Measurements from ENCODE around the gene LPIN3.

LPIN3 gene

GRCh38 chr20:41403604-41404003 is 63.0 kb downstream of the LPIN3 start:
- Histone ChIP-seq H3K27ac (ENCODE audit: low read length) (no peak overlapping the region), H3K4me2 (ENCODE audit: insufficient read depth, low read length) (no peak overlapping the region), H3K4me3 (ENCODE audit: low read depth in 1 of 2, low read length in 2 of 2) (no peak overlapping the region), H3K9ac (ENCODE audit: low read depth, low read length) (no peak overlapping the region), H3K36me3 (ENCODE audit: insufficient read depth, low read length) (peaks cover 61% of the 10 kb centered on the region), H3K9me3 (ENCODE audit: insufficient read depth, low read length, severe bottlenecking) (no peaks in the 10 kb centered on the region), H3K79me2 (ENCODE audit: insufficient read depth, low read length) (no peaks in the 10 kb centered on the region), H2AFZ (ENCODE audit: low read depth, low read length) (no peak overlapping the region), H4K20me1 (ENCODE audit: insufficient read depth, low read length) (no peaks in the 10 kb centered on the region), H3K27me3 (ENCODE audit: insufficient read depth, low read length, poor library complexity) (no peaks in the 10 kb centered on the region), H3K4me1 (ENCODE audit: insufficient read depth, low read length) (no peaks in the 10 kb centered on the region)
- ATAC-seq (ENCODE audit: insufficient read depth, low read depth) (no peak), DNase-seq (no peak)
- TF ChIP-seq EZH2 (IDR thresholded peaks at IDR 0.05; ENCODE audit: borderline replicate concordance, low read depth, low read length, severe bottlenecking) (no peak), CTCF (IDR thresholded peaks at IDR 0.05; ENCODE audit: borderline replicate concordance, extremely low read depth, low read length, poor library complexity, severe bottlenecking) (no peak)

GRCh38 chr20:41405436-41405835 is 64.8 kb downstream of the LPIN3 start:
- no peaks in the 10 kb centered on the region for H3K79me2 ChIP-seq (ENCODE audit: insufficient read depth, low read length)
- no peak overlapping the region for H3K4me2 ChIP-seq (ENCODE audit: insufficient read depth, low read length)
- H2AFZ ChIP-seq (ENCODE audit: low read depth, low read length), result no peak overlapping the region
- H3K4me1 ChIP-seq (ENCODE audit: insufficient read depth, low read length), result no peaks in the 10 kb centered on the region
- ATAC-seq (ENCODE audit: insufficient read depth, low read depth) (no peak), DNase-seq (no peak)
- TF ChIP-seq CTCF (IDR thresholded peaks at IDR 0.05; ENCODE audit: borderline replicate concordance, extremely low read depth, low read length, poor library complexity, severe bottlenecking) (no peak), EZH2 (IDR thresholded peaks at IDR 0.05; ENCODE audit: borderline replicate concordance, low read depth, low read length, severe bottlenecking) (no peak)
- no peaks in the 10 kb centered on the region for H3K9me3 ChIP-seq (ENCODE audit: insufficient read depth, low read length, severe bottlenecking)
- H3K36me3 ChIP-seq (ENCODE audit: insufficient read depth, low read length), result peaks cover 79% of the 10 kb centered on the region
- H3K4me3 ChIP-seq (ENCODE audit: low read depth in 1 of 2, low read length in 2 of 2), result no peak overlapping the region
- H3K27ac ChIP-seq (ENCODE audit: low read length), result no peak overlapping the region
- no peak overlapping the region for H3K9ac ChIP-seq (ENCODE audit: low read depth, low read length)
- H4K20me1 ChIP-seq (ENCODE audit: insufficient read depth, low read length), result no peaks in the 10 kb centered on the region
- H3K27me3 ChIP-seq (ENCODE audit: insufficient read depth, low read length, poor library complexity), result no peaks in the 10 kb centered on the region

- Histone ChIP-seq H3K9me3 (ENCODE audit: insufficient read depth, low read length, severe bottlenecking) (no peaks in the 10 kb centered on the region), H2AFZ (ENCODE audit: low read depth, low read length) (no peak overlapping the region), H3K4me2 (ENCODE audit: insufficient read depth, low read length) (no peak overlapping the region), H3K79me2 (ENCODE audit: insufficient read depth, low read length) (no peaks in the 10 kb centered on the region), H3K9ac (ENCODE audit: low read depth, low read length) (no peak overlapping the region), H3K27me3 (ENCODE audit: insufficient read depth, low read length, poor library complexity) (no peaks in the 10 kb centered on the region), H4K20me1 (ENCODE audit: insufficient read depth, low read length) (no peaks in the 10 kb centered on the region), H3K4me1 (ENCODE audit: insufficient read depth, low read length) (no peaks in the 10 kb centered on the region), H3K27ac (ENCODE audit: low read length) (no peak overlapping the region), H3K36me3 (ENCODE audit: insufficient read depth, low read length) (peaks cover 88% of the 10 kb centered on the region), H3K4me3 (ENCODE audit: low read depth in 1 of 2, low read length in 2 of 2) (no peak overlapping the region)
- no peak for ATAC-seq (ENCODE audit: insufficient read depth, low read depth)
- TF ChIP-seq CTCF (IDR thresholded peaks at IDR 0.05; ENCODE audit: borderline replicate concordance, extremely low read depth, low read length, poor library complexity, severe bottlenecking), result no peak
- no peak for TF ChIP-seq EZH2 (IDR thresholded peaks at IDR 0.05; ENCODE audit: borderline replicate concordance, low read depth, low read length, severe bottlenecking)
- no peak for DNase-seq
These were observed 65.7 kb downstream of the LPIN3 start for GRCh38 chr20:41406353-41406752.

- TF ChIP-seq EZH2 (IDR thresholded peaks at IDR 0.05; ENCODE audit: borderline replicate concordance, low read depth, low read length, severe bottlenecking), result no peak
- no peak for TF ChIP-seq CTCF (IDR thresholded peaks at IDR 0.05; ENCODE audit: borderline replicate concordance, extremely low read depth, low read length, poor library complexity, severe bottlenecking)
- no peaks in the 10 kb centered on the region for H3K79me2 ChIP-seq (ENCODE audit: insufficient read depth, low read length)
- no peak overlapping the region for H3K4me3 ChIP-seq (ENCODE audit: low read depth in 1 of 2, low read length in 2 of 2)
- ATAC-seq (ENCODE audit: insufficient read depth, low read depth), result no peak
- no peak overlapping the region for H3K9ac ChIP-seq (ENCODE audit: low read depth, low read length)
- peaks cover 93% of the 10 kb centered on the region for H3K36me3 ChIP-seq (ENCODE audit: insufficient read depth, low read length)
- DNase-seq, result no peak
- no peak overlapping the region for H2AFZ ChIP-seq (ENCODE audit: low read depth, low read length)
- no peaks in the 10 kb centered on the region for H4K20me1 ChIP-seq (ENCODE audit: insufficient read depth, low read length)
- H3K27ac ChIP-seq (ENCODE audit: low read length), result no peak overlapping the region
- no peak overlapping the region for H3K4me2 ChIP-seq (ENCODE audit: insufficient read depth, low read length)
- no peaks in the 10 kb centered on the region for H3K9me3 ChIP-seq (ENCODE audit: insufficient read depth, low read length, severe bottlenecking)
- H3K4me1 ChIP-seq (ENCODE audit: insufficient read depth, low read length), result no peaks in the 10 kb centered on the region
- no peaks in the 10 kb centered on the region for H3K27me3 ChIP-seq (ENCODE audit: insufficient read depth, low read length, poor library complexity)
These were observed 66.3 kb downstream of the LPIN3 start for GRCh38 chr20:41406896-41407444.

Data from DND-41 (cell line).